Measurements from ENCODE around the gene CAPZA2. TPM values are rescaled to one million over a fixed set of nuclear protein-coding genes. Genes with fewer than 3 reads are reported as not detected.
"Not testable (repeated sequence)": the region's sequence is repeated elsewhere in the genome, so short reads cannot be mapped to it uniquely, and the experiment has no call there.

Gene CAPZA2
- total RNA-seq, 2 donors from 2014 or later, result 88.4 to 144 TPM

- no peak for DNase-seq (ENCODE audit: low spot score)
- Mint-ChIP-seq H3K4me3 (no peak overlapping the region), H3K27ac (no peak overlapping the region), H3K9me3 (no peaks in the 10 kb centered on the region), H3K27me3 (no peaks in the 10 kb centered on the region), H3K36me3 (no peaks in the 10 kb centered on the region), H3K4me1 (ENCODE audit: low read depth in 2 of 2) (peaks cover 22 to 31% of the 10 kb centered on the region in 2 donors)
- no peak for ATAC-seq
Observed at GRCh38 chr7:116956477-116956804, 94.1 kb downstream of the CAPZA2 start.

DNA sequence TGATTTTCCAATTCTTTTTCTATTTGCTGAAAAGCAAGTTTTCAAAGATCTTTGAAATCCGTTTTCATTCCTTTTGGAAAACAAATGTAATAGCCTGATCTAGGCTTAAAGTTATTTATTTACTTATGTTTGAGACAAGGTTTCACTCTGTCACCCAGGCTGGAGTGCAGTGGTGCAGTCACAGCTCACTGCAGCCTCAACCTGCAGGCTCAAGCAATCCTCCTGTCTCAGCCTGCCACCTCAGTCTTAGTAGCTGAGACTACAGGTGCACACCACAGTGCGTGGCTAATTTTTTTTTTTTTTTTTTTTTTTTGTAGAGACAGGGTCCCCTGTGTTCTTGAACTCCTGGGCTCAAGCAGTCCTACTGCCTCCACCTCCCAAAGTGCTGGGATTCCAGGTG lies 95.5 kb downstream of the CAPZA2 start:
- H3K4me1 Mint-ChIP-seq (ENCODE audit: low read depth in 2 of 2), result peaks cover 31 to 37% of the 10 kb centered on the region in 2 donors
- DNase-seq (ENCODE audit: low spot score), result no peak
- H3K36me3 Mint-ChIP-seq, result no peaks in the 10 kb centered on the region
- peaks cover 3% of the 10 kb centered on the region for H3K9me3 Mint-ChIP-seq
- no peaks in the 10 kb centered on the region for H3K27me3 Mint-ChIP-seq
- H3K27ac Mint-ChIP-seq, result no peak overlapping the region
- H3K4me3 Mint-ChIP-seq, result no peak overlapping the region
- no peak for ATAC-seq

- H3K4me3 Mint-ChIP-seq; H3K9me3 Mint-ChIP-seq; DNase-seq (ENCODE audit: low spot score); H3K27me3 Mint-ChIP-seq; H3K36me3 Mint-ChIP-seq; ATAC-seq: not testable (repeated sequence)
- peak overlapping the region; percentile 23 to 26 for H3K27ac Mint-ChIP-seq
- H3K4me1 Mint-ChIP-seq (ENCODE audit: low read depth in 2 of 2), result peaks cover 11 to 21% of the 10 kb centered on the region in 2 donors
Observed at GRCh38 chr7:116961966-116962673, 99.7 kb downstream of the CAPZA2 start.

GRCh38 chr7:116963234-116963633 lies 100.8 kb downstream of the CAPZA2 start:
- ATAC-seq, result no peak
- Mint-ChIP-seq H3K4me1 (ENCODE audit: low read depth in 2 of 2) (peaks cover 11 to 21% of the 10 kb centered on the region in 2 donors), H3K4me3 (no peak overlapping the region), H3K27ac (no peak overlapping the region), H3K27me3 (no peaks in the 10 kb centered on the region), H3K9me3 (peaks cover 3% of the 10 kb centered on the region), H3K36me3 (no peaks in the 10 kb centered on the region)
- DNase-seq (ENCODE audit: low spot score), result no peak

GRCh38 chr7:116966601-116967000 lies 104.2 kb downstream of the CAPZA2 start:
- Mint-ChIP-seq H3K4me3 (no peak overlapping the region), H3K36me3 (no peaks in the 10 kb centered on the region)

GRCh38 chr7:116967254-116967922 lies 105.0 kb downstream of the CAPZA2 start:
- Mint-ChIP-seq H3K9me3 (no peaks in the 10 kb centered on the region), H3K4me1 (ENCODE audit: low read depth in 2 of 2) (peaks cover 12 to 16% of the 10 kb centered on the region in 2 donors), H3K36me3 (no peaks in the 10 kb centered on the region), H3K4me3 (no peak overlapping the region), H3K27ac (no peak overlapping the region), H3K27me3 (no peaks in the 10 kb centered on the region)
- no peak for ATAC-seq
- no peak for DNase-seq (ENCODE audit: low spot score)

More at GRCh38 chr7:116966601-116967000, 104.2 kb downstream of the CAPZA2 start:
- no peak for DNase-seq (ENCODE audit: low spot score)
- Mint-ChIP-seq H3K27me3 (no peaks in the 10 kb centered on the region), H3K9me3 (peaks cover 3% of the 10 kb centered on the region), H3K4me1 (ENCODE audit: low read depth in 2 of 2) (peaks cover 18 to 20% of the 10 kb centered on the region in 2 donors), H3K27ac (no peak overlapping the region)
- ATAC-seq, result no peak

DNA sequence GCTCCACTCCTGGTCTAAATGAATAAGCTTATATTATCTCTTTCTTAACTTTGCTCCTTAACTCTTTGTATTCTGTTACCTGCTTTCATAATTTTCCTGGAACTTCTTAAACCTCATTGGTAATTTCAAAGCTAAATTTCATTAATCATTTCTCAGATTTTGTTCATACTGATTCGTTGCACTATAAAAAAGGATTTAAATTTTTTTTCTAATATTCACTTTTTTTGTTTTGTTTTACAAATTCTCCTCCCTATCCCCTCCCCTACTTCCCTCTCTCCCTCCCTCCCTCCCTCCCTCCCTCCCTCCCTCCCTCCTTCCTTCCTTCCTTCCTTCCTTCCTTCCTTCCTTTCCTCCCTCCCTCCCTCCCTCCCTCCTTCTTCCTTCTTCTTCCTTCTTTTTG lies 105.6 kb downstream of the CAPZA2 start:
- ATAC-seq (no peak), DNase-seq (ENCODE audit: low spot score) (no peak)
- H3K4me3 Mint-ChIP-seq, result no peak overlapping the region
- H3K4me1 Mint-ChIP-seq (ENCODE audit: low read depth in 2 of 2), result peaks cover 11 to 16% of the 10 kb centered on the region in 2 donors
- H3K36me3 Mint-ChIP-seq, result no peaks in the 10 kb centered on the region
- no peak overlapping the region for H3K27ac Mint-ChIP-seq
- H3K9me3 Mint-ChIP-seq, result no peaks in the 10 kb centered on the region
- H3K27me3 Mint-ChIP-seq, result no peaks in the 10 kb centered on the region

DNA sequence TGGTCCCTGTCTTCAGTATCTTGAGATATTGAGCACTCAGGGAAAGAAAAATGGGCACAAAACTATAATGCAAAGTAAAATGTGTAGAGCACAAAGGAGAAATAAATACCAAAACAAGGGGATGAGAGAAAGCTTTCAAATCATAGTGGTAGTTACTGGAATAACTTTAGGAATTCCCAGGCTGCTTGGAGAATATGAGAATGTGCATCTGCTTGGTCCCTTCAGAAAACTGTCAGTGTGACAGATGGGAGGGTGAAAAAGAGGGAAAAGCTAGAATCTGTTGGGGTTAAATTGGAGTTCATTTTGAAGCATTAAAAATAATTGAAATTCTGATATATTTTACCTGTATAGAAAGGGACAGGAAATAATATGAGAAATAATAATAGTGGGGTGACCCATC lies 106.2 kb downstream of the CAPZA2 start:
- Mint-ChIP-seq H3K27me3 (no peaks in the 10 kb centered on the region), H3K9me3 (no peaks in the 10 kb centered on the region), H3K36me3 (no peaks in the 10 kb centered on the region), H3K4me3 (no peak overlapping the region), H3K27ac (no peak overlapping the region), H3K4me1 (ENCODE audit: low read depth in 2 of 2) (peaks cover 13 to 17% of the 10 kb centered on the region in 2 donors)
- DNase-seq (ENCODE audit: low spot score) (no peak), ATAC-seq (no peak)

- H3K4me1 Mint-ChIP-seq (ENCODE audit: low read depth in 2 of 2), result peaks cover 13 to 17% of the 10 kb centered on the region in 2 donors
- no peaks in the 10 kb centered on the region for H3K9me3 Mint-ChIP-seq
- H3K4me3 Mint-ChIP-seq, result no peak overlapping the region
- no peaks in the 10 kb centered on the region for H3K27me3 Mint-ChIP-seq
- no peaks in the 10 kb centered on the region for H3K36me3 Mint-ChIP-seq
- no peak overlapping the region for H3K27ac Mint-ChIP-seq
- ATAC-seq (no peak), DNase-seq (ENCODE audit: low spot score) (no peak)
Observed at GRCh38 chr7:116969371-116969902, 107.0 kb downstream of the CAPZA2 start.

DNA sequence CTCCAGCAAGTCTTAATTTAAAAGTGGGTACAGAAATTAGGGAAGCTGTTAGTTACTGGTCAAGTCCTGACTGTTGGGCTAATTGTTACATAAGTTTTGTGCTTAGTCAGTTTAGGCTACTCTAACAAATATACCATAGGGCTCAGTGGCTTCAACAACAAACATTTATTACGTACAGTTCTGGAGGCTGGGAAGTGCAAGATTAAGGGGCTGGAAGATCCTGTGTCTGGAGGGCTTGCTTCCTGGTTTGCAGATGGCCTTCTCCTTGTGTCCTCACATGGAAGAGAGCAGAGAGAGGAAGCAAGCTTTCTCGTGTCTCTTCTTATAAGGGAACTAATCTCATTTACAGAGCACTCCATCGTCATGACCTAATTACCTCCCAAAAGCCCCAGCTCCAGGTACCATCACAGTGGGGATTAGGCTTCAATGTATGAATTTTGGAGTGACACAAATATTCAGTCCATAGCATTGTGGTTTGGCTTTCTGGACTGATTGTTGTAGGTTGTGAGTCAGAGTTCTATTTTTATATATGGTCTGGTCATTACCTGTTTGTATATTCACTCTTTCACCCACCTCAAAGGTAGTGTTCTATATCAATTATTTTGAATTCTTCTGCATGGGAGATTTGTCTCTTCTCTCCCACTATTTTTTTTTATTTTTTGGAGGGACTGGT lies 108.0 kb downstream of the CAPZA2 start:
- ATAC-seq (no peak), DNase-seq (ENCODE audit: low spot score) (no peak)
- peaks cover 13 to 17% of the 10 kb centered on the region in 2 donors for H3K4me1 Mint-ChIP-seq (ENCODE audit: low read depth in 2 of 2)
- no peaks in the 10 kb centered on the region for H3K27me3 Mint-ChIP-seq
- H3K36me3 Mint-ChIP-seq, result no peaks in the 10 kb centered on the region
- H3K9me3 Mint-ChIP-seq, result no peaks in the 10 kb centered on the region
- H3K27ac Mint-ChIP-seq, result no peak overlapping the region
- no peak overlapping the region for H3K4me3 Mint-ChIP-seq

DNA sequence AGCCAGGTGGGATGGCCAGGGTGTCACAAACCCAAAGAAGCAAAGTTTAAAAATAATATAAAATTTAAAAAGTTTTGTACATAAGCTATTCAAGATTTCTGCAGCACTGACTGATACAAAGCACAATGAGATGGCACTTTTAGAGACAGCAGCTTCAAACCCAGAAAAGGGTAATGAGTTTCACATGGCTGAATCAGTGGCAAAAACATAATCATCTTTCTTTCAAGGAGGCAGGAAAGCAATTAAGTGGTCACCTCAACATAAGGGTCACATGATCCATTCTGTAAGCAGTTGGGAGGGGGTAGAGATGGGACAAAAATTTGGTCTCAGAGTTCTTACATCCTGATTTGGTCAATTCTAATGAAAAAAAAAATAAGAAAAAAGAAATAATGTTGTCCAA lies 108.8 kb downstream of the CAPZA2 start:
- ATAC-seq, H3K27ac Mint-ChIP-seq: not testable (repeated sequence)
- peaks cover 13 to 17% of the 10 kb centered on the region in 2 donors for H3K4me1 Mint-ChIP-seq (ENCODE audit: low read depth in 2 of 2)

More for the DNA sequence above, 108.8 kb downstream of the CAPZA2 start:
- not testable (repeated sequence) for H3K27me3 Mint-ChIP-seq; DNase-seq (ENCODE audit: low spot score); H3K4me3 Mint-ChIP-seq; H3K9me3 Mint-ChIP-seq; H3K36me3 Mint-ChIP-seq

All from natural killer cell treated with Interleukin-12 subunit alpha and Interleukin-12 subunit beta and Interleukin-15 and Interleukin-18, amount 100 ng/mL, for 72 hours (primary cell).